GM12878 (cell line): Measurements from ENCODE around the gene HNRNPLL. TPM values are rescaled to one million over a fixed set of nuclear protein-coding genes. Genes with fewer than 3 reads are reported as not detected.

Source experiments
- ATAC-seq: fragments of 200-7000 bp; cut with Tn5 transposase; 3 replicates; pipeline ENCODE4 v1.9.1; 2020; ENCODE audit warnings: mild to moderate bottlenecking, moderate library complexity
- BruUV-seq: library from RNA; stranded (reverse); fragments of 400-500 nt; replicated peaks from 2 replicates; lab custom pipeline; 2021; lab: Mats Ljungman, UMichigan
- CTCF ChIA-PET: fragments of 300-600 bp; sonication (Branson Sonifier 250); formaldehyde crosslinking; extraction: SDS; loops from one replicate; lab custom pipeline; 2021; ENCODE audit warnings: inconsistent platforms; lab: Yijun Ruan, JAX
- POLR2A ChIA-PET: fragments of 350-600 bp; formaldehyde crosslinking; extraction: SDS; loops from one replicate; lab custom pipeline; 2021; ENCODE audit warnings: inconsistent platforms; lab: Charles Lee
- RAD21 ChIA-PET: fragments of 300-600 bp; sonication (Branson Sonifier 250); formaldehyde crosslinking; loops from one replicate; lab custom pipeline; 2023; ENCODE audit warnings: antibody characterized with exemption; ENCODE audit not compliant: unreplicated experiment; lab: Charles Lee
- SMC1A ChIA-PET: fragments of 300-600 bp; sonication (Branson Sonifier 250); formaldehyde crosslinking; loops from one replicate; lab custom pipeline; 2023; ENCODE audit not compliant: unreplicated experiment, uncharacterized antibody; lab: Charles Lee
- DNase-seq: peaks from one replicate; pipeline ENCODE4 v3.0.0-alpha.2; 2011; ENCODE audit warnings: low read depth, low spot score
- FAIRE-seq: peaks from 3 replicates; lab custom pipeline; 2011; peaks lifted over from hg19 to GRCh38; lab: Jason Lieb, UNC
- H2AFZ ChIP-seq: 2 replicates; pipeline ENCODE4 v1.6.0; 2011; ENCODE audit warnings: low read depth, low read length, control low read depth; ENCODE audit not compliant: control insufficient read depth
- H3K27ac ChIP-seq: 2 replicates; pipeline ENCODE4 v1.5.1; 2011; ENCODE audit warnings: control low read depth; ENCODE audit not compliant: control insufficient read depth, insufficient read depth
- H3K27me3 ChIP-seq, 2 experiments: replicated peaks in 1 of 2; 2 replicates each; pipeline versions ENCODE4 v1.6.0 to v1.6.1; 2011; ENCODE audit warnings: low read length in 1 of 2; ENCODE audit not compliant: control insufficient read depth in 2 of 2, insufficient read depth in 2 of 2
- H3K36me3 ChIP-seq, 2 experiments: 2 replicates each; pipeline ENCODE4 v1.5.1; 2011; ENCODE audit warnings: low read length in 1 of 2; ENCODE audit not compliant: control insufficient read depth in 2 of 2, insufficient read depth in 2 of 2
- H3K4me1 ChIP-seq: 2 replicates; pipeline ENCODE4 v1.6.1; 2011; ENCODE audit warnings: mild to moderate bottlenecking, low read length, moderate library complexity, mixed read lengths; ENCODE audit not compliant: control insufficient read depth, insufficient read depth
- H3K4me2 ChIP-seq: 2 replicates; pipeline ENCODE4 v1.6.0; 2011; ENCODE audit warnings: control low read depth; ENCODE audit not compliant: control insufficient read depth, insufficient read depth
- H3K4me3 ChIP-seq: fragments of 200-600 bp; sonication (generic); 2 replicates; pipeline ENCODE4 v1.5.1; 2016
- H3K79me2 ChIP-seq: 2 replicates; pipeline ENCODE4 v1.6.0; 2011; ENCODE audit warnings: low read length; ENCODE audit not compliant: control insufficient read depth, insufficient read depth
- H3K9ac ChIP-seq: 2 replicates; pipeline ENCODE4 v1.8.0; 2011; ENCODE audit warnings: low read length, control low read depth, mixed read lengths; ENCODE audit not compliant: control insufficient read depth, insufficient read depth
- H3K9me3 ChIP-seq: replicated peaks from 3 replicates; pipeline ENCODE4 v1.5.1; 2011; ENCODE audit warnings: mild to moderate bottlenecking, low read length; ENCODE audit not compliant: control insufficient read depth, insufficient read depth
- H4K20me1 ChIP-seq: 2 replicates; pipeline ENCODE4 v1.6.0; 2011; ENCODE audit not compliant: control insufficient read depth, insufficient read depth
- ASH2L ChIP-seq: fragments of 300-600, 200-600 bp; sonication (generic); IDR thresholded peaks from 2 replicates; pipeline ENCODE4 v1.6.1; 2017; ENCODE audit warnings: low read depth, mild to moderate bottlenecking, borderline replicate concordance
- CHD4 ChIP-seq: fragments of 200-600 bp; sonication (generic); IDR thresholded peaks from 2 replicates; pipeline ENCODE4 v1.6.1; 2016; ENCODE audit warnings: mild to moderate bottlenecking
- CREB1 ChIP-seq: IDR thresholded peaks from 2 replicates; pipeline ENCODE4 v1.6.1; 2012; ENCODE audit warnings: low read depth, mild to moderate bottlenecking, inconsistent platforms
- ETV6 ChIP-seq, 2 experiments: fragments of 450-650 bp in 1 of 2; IDR thresholded peaks in 1 of 2; conservative IDR thresholded peaks in 1 of 2; 2 replicates each; pipeline ENCODE4 v1.6.1; 2014; ENCODE audit warnings: antibody characterized with exemption in 1 of 2, borderline replicate concordance in 1 of 2, low read depth in 1 of 2, mild to moderate bottlenecking in 1 of 2, moderate library complexity in 1 of 2
- JUNB ChIP-seq: IDR thresholded peaks from 2 replicates; pipeline ENCODE4 v1.6.1; 2016; ENCODE audit warnings: antibody characterized with exemption, mild to moderate bottlenecking
- NR2F1 ChIP-seq: fragments of 450-650 bp; conservative IDR thresholded peaks from 2 replicates; pipeline ENCODE4 v1.6.1; 2017; ENCODE audit warnings: mild to moderate bottlenecking
- SMAD1 ChIP-seq: fragments of 450-650 bp; IDR thresholded peaks from 2 replicates; pipeline ENCODE4 v1.6.1; 2018; ENCODE audit warnings: mild to moderate bottlenecking, low read depth; ENCODE audit not compliant: partially characterized antibody
- SMC3 ChIP-seq: IDR thresholded peaks from 2 replicates; pipeline ENCODE4 v1.6.1; 2011; ENCODE audit warnings: low read length, improper control_type of control experiment, borderline replicate concordance
- TCF3 ChIP-seq: IDR thresholded peaks from 2 replicates; pipeline ENCODE4 v1.6.1; 2012; ENCODE audit warnings: low read depth, mild to moderate bottlenecking, low read length, borderline replicate concordance; ENCODE audit not compliant: insufficient read depth
- WGBS: methylation state at CpG from one replicate; pipeline ENCODE4 v1.1.6; 2016; ENCODE audit warnings: low lambda C conversion rate; ENCODE audit not compliant: insufficient replicate concordance, insufficient coverage; ENCODE audit errors: missing lambda C conversion rate; 5-methylcytosine and 5-hydroxymethylcytosine counted together
- in situ Hi-C: fragments of 300-500 bp; cut with MboI; formaldehyde crosslinking; loops from 9 replicates; pipeline ENCODE4 v1.14.3; 2018; ENCODE audit warnings: mixed read lengths
- intact Hi-C: fragments of 100-400 bp; cut with micrococcal nuclease; formaldehyde crosslinking; loops from one replicate; pipeline ENCODE4 v1.14.2; 2022; ENCODE audit not compliant: unreplicated experiment
- polyA plus RNA-seq, 11 experiments: library from polyadenylated mRNA; depleted of rRNA in 4 of 11; unstranded in 6 of 11; stranded (reverse) in 5 of 11; fragments of >200 nt; fragmentation: Nextera tagmentation in 4 of 11; fragmentation: Illumina TruSeq in 1 of 11; extraction: Ambion mirVana in 4 of 11; extraction: Trizol in 1 of 11; gene quantifications; 1 replicate in 1 of 11; 2 replicates in 10 of 11; pipeline versions ENCODE4 v1.2.1 to v1.2.3, GENCODE V29; 2011 to 2016; ENCODE audit warnings: inconsistent platforms in 2 of 11, missing spikeins in 2 of 11, low read depth in 1 of 11
- total RNA-seq, 4 experiments: library from RNA; depleted of rRNA in 3 of 4; stranded (reverse); fragments of >200 nt in 3 of 4; fragmentation: Illumina TruSeq in 1 of 4; extraction: Trizol in 1 of 4; gene quantifications; 2 replicates each; pipeline versions ENCODE4 v1.2.1 to v1.2.3, GENCODE V29; 2013 to 2021
- TF ChIP-seq, protein P1 (sequence below): fragments of 450-650 bp; IDR thresholded peaks from 2 replicates; pipeline ENCODE4 v1.6.1; 2016; ENCODE audit warnings: mild to moderate bottlenecking, moderate library complexity, borderline replicate concordance
- TF ChIP-seq, protein P2 (sequence below), 3 experiments: IDR thresholded peaks in 2 of 3; conservative IDR thresholded peaks in 1 of 3; 2 replicates each; pipeline ENCODE4 v1.5.1; 2011; ENCODE audit warnings: low read depth in 3 of 3, low read length in 3 of 3, mild to moderate bottlenecking in 3 of 3, control low read depth in 2 of 3, moderate library complexity in 2 of 3, inconsistent platforms in 1 of 3, mixed read lengths in 1 of 3; ENCODE audit not compliant: control insufficient read depth in 2 of 3, insufficient read depth in 1 of 3; ENCODE audit errors: extremely low read depth in 1 of 3
- TF ChIP-seq, protein P3 (sequence below): fragments of 450-650 bp; IDR thresholded peaks from 2 replicates; pipeline ENCODE4 v1.6.1; 2017; ENCODE audit warnings: mild to moderate bottlenecking, low read depth, inconsistent platforms; ENCODE audit not compliant: poor library complexity, severe bottlenecking

The HNRNPLL gene
- total and polyA plus RNA-seq, 10 of the 15 experiments (the other 5 are each of a cell fraction or from before 2014, with no cell fraction given) = 0.98 to 27.1 (median 2.9) TPM

DNA sequence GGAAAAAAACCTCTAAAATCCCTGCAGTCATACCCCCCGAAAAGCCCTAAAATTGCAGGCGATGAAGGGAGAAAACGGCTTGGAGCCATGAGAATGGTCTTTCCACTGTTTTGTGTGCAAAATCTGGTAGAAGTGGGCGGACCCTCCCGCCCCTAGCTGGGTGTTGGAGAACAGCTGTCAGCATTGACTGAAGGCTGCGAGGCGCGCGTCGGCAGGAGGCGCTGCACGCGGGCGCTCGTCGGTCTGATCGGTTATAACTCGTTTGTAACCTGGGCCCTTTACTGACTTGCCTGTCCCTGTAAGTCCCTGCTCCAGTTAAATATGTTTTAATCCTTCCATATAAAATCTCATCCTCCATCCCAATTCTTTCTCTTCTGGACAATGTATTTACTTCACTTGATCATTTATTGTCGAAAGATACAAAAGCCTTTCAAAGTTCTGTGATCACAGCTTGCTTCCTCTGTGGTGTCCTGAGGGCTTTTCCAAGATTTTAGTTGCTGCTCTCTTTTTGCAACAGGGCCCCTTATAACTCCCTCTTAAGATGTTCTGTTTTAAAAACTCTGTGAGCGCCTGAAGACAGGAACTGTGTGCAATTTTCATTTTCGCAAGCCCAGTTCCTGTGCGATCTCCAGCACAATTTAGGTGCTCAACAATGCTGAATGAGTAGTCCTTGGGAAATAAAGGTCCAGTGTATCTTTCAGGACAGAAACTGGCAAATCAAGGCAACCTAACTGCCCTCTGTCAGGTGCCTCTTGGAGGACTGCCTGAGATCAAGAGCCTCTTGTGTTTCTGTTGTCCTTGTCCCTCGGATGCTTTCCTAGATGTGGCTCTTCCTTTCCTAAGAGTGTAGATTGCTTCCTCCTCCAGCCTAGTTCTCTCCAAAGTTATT, 918 bp upstream of the HNRNPLL start:
- Histone ChIP-seq H3K9ac (0 out of 2 replicates have a peak overlapping the region, but pooled peaks have one; percentile 69), H3K4me3 (peak overlapping the region; percentile 74), H2AFZ (peak overlapping the region; percentile 90), H4K20me1 (no peaks in the 10 kb centered on the region), H3K9me3 (no peaks in the 10 kb centered on the region), H3K27me3 (no peaks in the 10 kb centered on the region; a peak in 2 of 4 replicates), H3K27ac (no peak overlapping the region), H3K79me2 (no peaks in the 10 kb centered on the region), H3K4me2 (peak overlapping the region; percentile 77), H3K36me3 (no peaks in the 10 kb centered on the region), H3K4me1 (peaks cover 18% of the 10 kb centered on the region)
- ChIA-PET POLR2A (interaction anchor here (0.5 to 2.7 kb wide), 9 partner anchors 15 to 960 kb away, joined by 3 to 18 read pairs (median 5); no protein-coding TSS in a partner anchor), CTCF (interaction anchor here (0.7 to 12.8 kb wide), 28 partner anchors 8 to 215 kb away, joined by 3 to 177 read pairs (median 4); no protein-coding TSS in a partner anchor), SMC1A (interaction anchor here (0.7 to 6.2 kb wide), 21 partner anchors 17 to 135 kb away, joined by 3 to 108 read pairs (median 4); no protein-coding TSS in a partner anchor), RAD21 (interaction anchor here (0.9 to 12.9 kb wide), 15 partner anchors 12 to 140 kb away, joined by 3 to 140 read pairs (median 5); partner anchors contain the start of gene GALM)
- FAIRE-seq = peak; percentile 75
- intact Hi-C loops = loop anchor here (1.0 kb wide), 1 partner anchor 120 kb away; no protein-coding TSS in a partner anchor
- no TSS peak for BruUV-seq
- peak; percentile 80 for ATAC-seq
- in situ Hi-C loops = no loop called here
- 19% methylated on average over 23 of the region's 23 CpGs for WGBS
- DNase-seq = no peak
- TF ChIP-seq, protein P1, sequence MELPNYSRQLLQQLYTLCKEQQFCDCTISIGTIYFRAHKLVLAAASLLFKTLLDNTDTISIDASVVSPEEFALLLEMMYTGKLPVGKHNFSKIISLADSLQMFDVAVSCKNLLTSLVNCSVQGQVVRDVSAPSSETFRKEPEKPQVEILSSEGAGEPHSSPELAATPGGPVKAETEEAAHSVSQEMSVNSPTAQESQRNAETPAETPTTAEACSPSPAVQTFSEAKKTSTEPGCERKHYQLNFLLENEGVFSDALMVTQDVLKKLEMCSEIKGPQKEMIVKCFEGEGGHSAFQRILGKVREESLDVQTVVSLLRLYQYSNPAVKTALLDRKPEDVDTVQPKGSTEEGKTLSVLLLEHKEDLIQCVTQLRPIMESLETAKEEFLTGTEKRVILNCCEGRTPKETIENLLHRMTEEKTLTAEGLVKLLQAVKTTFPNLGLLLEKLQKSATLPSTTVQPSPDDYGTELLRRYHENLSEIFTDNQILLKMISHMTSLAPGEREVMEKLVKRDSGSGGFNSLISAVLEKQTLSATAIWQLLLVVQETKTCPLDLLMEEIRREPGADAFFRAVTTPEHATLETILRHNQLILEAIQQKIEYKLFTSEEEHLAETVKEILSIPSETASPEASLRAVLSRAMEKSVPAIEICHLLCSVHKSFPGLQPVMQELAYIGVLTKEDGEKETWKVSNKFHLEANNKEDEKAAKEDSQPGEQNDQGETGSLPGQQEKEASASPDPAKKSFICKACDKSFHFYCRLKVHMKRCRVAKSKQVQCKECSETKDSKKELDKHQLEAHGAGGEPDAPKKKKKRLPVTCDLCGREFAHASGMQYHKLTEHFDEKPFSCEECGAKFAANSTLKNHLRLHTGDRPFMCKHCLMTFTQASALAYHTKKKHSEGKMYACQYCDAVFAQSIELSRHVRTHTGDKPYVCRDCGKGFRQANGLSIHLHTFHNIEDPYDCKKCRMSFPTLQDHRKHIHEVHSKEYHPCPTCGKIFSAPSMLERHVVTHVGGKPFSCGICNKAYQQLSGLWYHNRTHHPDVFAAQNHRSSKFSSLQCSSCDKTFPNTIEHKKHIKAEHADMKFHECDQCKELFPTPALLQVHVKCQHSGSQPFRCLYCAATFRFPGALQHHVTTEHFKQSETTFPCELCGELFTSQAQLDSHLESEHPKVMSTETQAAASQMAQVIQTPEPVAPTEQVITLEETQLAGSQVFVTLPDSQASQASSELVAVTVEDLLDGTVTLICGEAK = no peak
- TF ChIP-seq CREB1 (peak; percentile 46), ASH2L (no peak), TCF3 (0 out of 2 replicates have a peak, but pooled peaks have one; percentile 77), JUNB (0 out of 2 replicates have a peak, but pooled peaks have one; percentile 9), CHD4 (0 out of 2 replicates have a peak, but pooled peaks have one; percentile 66), SMAD1 (no peak), NR2F1 (peak; percentile 12; the same call in 1 of the 2 replicates), ETV6 (conservative IDR thresholded peaks at IDR 0.05 in 1 of 2, IDR thresholded peaks at IDR 0.05 in 1 of 2; ENCODE audit: borderline replicate concordance in 1 of 2, low read depth in 1 of 2) (no peak), SMC3 (peak; percentile 74)
- TF ChIP-seq, protein P2, sequence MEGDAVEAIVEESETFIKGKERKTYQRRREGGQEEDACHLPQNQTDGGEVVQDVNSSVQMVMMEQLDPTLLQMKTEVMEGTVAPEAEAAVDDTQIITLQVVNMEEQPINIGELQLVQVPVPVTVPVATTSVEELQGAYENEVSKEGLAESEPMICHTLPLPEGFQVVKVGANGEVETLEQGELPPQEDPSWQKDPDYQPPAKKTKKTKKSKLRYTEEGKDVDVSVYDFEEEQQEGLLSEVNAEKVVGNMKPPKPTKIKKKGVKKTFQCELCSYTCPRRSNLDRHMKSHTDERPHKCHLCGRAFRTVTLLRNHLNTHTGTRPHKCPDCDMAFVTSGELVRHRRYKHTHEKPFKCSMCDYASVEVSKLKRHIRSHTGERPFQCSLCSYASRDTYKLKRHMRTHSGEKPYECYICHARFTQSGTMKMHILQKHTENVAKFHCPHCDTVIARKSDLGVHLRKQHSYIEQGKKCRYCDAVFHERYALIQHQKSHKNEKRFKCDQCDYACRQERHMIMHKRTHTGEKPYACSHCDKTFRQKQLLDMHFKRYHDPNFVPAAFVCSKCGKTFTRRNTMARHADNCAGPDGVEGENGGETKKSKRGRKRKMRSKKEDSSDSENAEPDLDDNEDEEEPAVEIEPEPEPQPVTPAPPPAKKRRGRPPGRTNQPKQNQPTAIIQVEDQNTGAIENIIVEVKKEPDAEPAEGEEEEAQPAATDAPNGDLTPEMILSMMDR (IDR thresholded peaks at IDR 0.05 in 2 of 3, conservative IDR thresholded peaks at IDR 0.05 in 1 of 3; ENCODE audit: control insufficient read depth in 2 of 3, extremely low read depth in 1 of 3, insufficient read depth in 1 of 3, low read depth in 3 of 3, low read length in 3 of 3) = peak; percentile 85 to 96 (median 88)
- TF ChIP-seq, protein P3, sequence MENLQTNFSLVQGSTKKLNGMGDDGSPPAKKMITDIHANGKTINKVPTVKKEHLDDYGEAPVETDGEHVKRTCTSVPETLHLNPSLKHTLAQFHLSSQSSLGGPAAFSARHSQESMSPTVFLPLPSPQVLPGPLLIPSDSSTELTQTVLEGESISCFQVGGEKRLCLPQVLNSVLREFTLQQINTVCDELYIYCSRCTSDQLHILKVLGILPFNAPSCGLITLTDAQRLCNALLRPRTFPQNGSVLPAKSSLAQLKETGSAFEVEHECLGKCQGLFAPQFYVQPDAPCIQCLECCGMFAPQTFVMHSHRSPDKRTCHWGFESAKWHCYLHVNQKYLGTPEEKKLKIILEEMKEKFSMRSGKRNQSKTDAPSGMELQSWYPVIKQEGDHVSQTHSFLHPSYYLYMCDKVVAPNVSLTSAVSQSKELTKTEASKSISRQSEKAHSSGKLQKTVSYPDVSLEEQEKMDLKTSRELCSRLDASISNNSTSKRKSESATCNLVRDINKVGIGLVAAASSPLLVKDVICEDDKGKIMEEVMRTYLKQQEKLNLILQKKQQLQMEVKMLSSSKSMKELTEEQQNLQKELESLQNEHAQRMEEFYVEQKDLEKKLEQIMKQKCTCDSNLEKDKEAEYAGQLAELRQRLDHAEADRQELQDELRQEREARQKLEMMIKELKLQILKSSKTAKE = peak; percentile 23
